Caco-2 (cell line): Measurements from ENCODE around the gene SPACA7. TPM values are rescaled to one million over a fixed set of nuclear protein-coding genes. Genes with fewer than 3 reads are reported as not detected.

ENCODE experiments used
- BruUV-seq: library from RNA; stranded (reverse); fragments of 400-500 nt; replicated peaks from 2 replicates; lab custom pipeline; 2021; lab: Mats Ljungman, UMichigan
- CTCF ChIA-PET: fragments of 300-600 bp; sonication (Branson Sonifier 250); formaldehyde crosslinking; loops from one replicate; lab custom pipeline; 2022; ENCODE audit warnings: antibody characterized with exemption; lab: Charles Lee
- POLR2A ChIA-PET: fragments of 300-600 bp; sonication (Branson Sonifier 250); formaldehyde crosslinking; loops from one replicate; lab custom pipeline; 2022; ENCODE audit warnings: antibody characterized with exemption; lab: Charles Lee
- DNase-seq, 2 experiments: peaks; one replicate each; pipeline versions ENCODE4 v3.0.0 to v3.0.0-alpha.2; 2020 to 2022
- H3K27me3 ChIP-seq: replicated peaks from 2 replicates; pipeline ENCODE4 v1.6.0; 2011; ENCODE audit warnings: low read length; ENCODE audit not compliant: control insufficient read depth, insufficient read depth
- H3K36me3 ChIP-seq: 2 replicates; pipeline ENCODE4 v1.5.1; 2011; ENCODE audit warnings: low read length; ENCODE audit not compliant: control insufficient read depth, insufficient read depth
- H3K4me1 ChIP-seq: fragments of 250-450 bp; sonication (Bioruptor Pico); 2 replicates; pipeline ENCODE4 v1.5.1; 2020; ENCODE audit warnings: mild to moderate bottlenecking
- H3K4me3 ChIP-seq: 2 replicates; pipeline ENCODE4 v1.5.1; 2011; ENCODE audit warnings: low read depth, mild to moderate bottlenecking, control low read depth, low read length
- H3K9me3 ChIP-seq: fragments of 250-450 bp; sonication (Bioruptor Pico); 2 replicates; pipeline ENCODE4 v1.5.1; 2020; ENCODE audit warnings: mild to moderate bottlenecking, moderate library complexity
- H3K27ac Mint-ChIP-seq: one replicate; pipeline ENCODE4 v1.8.0; 2022; ENCODE audit warnings: mixed read lengths; ENCODE audit not compliant: unreplicated experiment
- H3K27me3 Mint-ChIP-seq: one replicate; pipeline ENCODE4 v1.8.0; 2022; ENCODE audit warnings: mixed read lengths; ENCODE audit not compliant: insufficient read depth, unreplicated experiment
- H3K36me3 Mint-ChIP-seq: one replicate; pipeline ENCODE4 v1.8.0; 2022; ENCODE audit warnings: mild to moderate bottlenecking, mixed read lengths; ENCODE audit not compliant: insufficient read depth, unreplicated experiment
- H3K4me1 Mint-ChIP-seq: one replicate; pipeline ENCODE4 v1.8.0; 2022; ENCODE audit warnings: low read depth, mixed read lengths; ENCODE audit not compliant: unreplicated experiment
- H3K4me3 Mint-ChIP-seq: one replicate; pipeline ENCODE4 v1.8.0; 2022; ENCODE audit warnings: mild to moderate bottlenecking, moderate library complexity, mixed read lengths; ENCODE audit not compliant: unreplicated experiment
- H3K9me3 Mint-ChIP-seq: one replicate; pipeline ENCODE4 v1.8.0; 2022; ENCODE audit warnings: mixed read lengths; ENCODE audit not compliant: unreplicated experiment
- CTCF ChIP-seq, 2 experiments: fragments of 200-600 bp in 1 of 2; IDR thresholded peaks; 1 replicate in 1 of 2; 2 replicates in 1 of 2; pipeline versions ENCODE4 v1.5.1 to v1.8.0; 2011 to 2022; ENCODE audit warnings: antibody characterized with exemption in 1 of 2, control low read depth in 1 of 2, inconsistent platforms in 1 of 2, low read depth in 1 of 2, low read length in 1 of 2, mild to moderate bottlenecking in 1 of 2, moderate library complexity in 1 of 2; ENCODE audit not compliant: insufficient read depth in 1 of 2, severe bottlenecking in 1 of 2, unreplicated experiment in 1 of 2
- intact Hi-C: fragments of 100-400 bp; cut with micrococcal nuclease; formaldehyde crosslinking; loops from one replicate; pipeline ENCODE4 v1.10.0; 2022; ENCODE audit not compliant: unreplicated experiment
- total RNA-seq: library from RNA; stranded (reverse); gene quantifications from 2 replicates; pipeline ENCODE4 v1.2.3, GENCODE V29; 2022

SPACA7 gene
- total RNA-seq, 1 experiment from 2014 or later = not detected

- peaks cover 2% of the 10 kb centered on the region; the same call in 1 of the 2 replicates for H3K36me3 ChIP-seq
- intact Hi-C loops = no loop called here
- no TSS peak for BruUV-seq
- no peaks in the 10 kb centered on the region for H3K9me3 ChIP-seq
- Mint-ChIP-seq H3K27ac (no peak overlapping the region), H3K9me3 (no peaks in the 10 kb centered on the region), H3K27me3 (no peaks in the 10 kb centered on the region), H3K4me3 (no peak overlapping the region), H3K4me1 (no peaks in the 10 kb centered on the region), H3K36me3 (no peaks in the 10 kb centered on the region)
- CTCF ChIA-PET = no interaction called here
- no peak overlapping the region for H3K4me3 ChIP-seq
- DNase-seq = no peak
- TF ChIP-seq CTCF (IDR thresholded peaks at IDR 0.05; ENCODE audit: insufficient read depth in 1 of 2, low read depth in 1 of 2, low read length in 1 of 2, severe bottlenecking in 1 of 2, unreplicated experiment in 1 of 2) = no peak
- no peaks in the 10 kb centered on the region for H3K4me1 ChIP-seq
- POLR2A ChIA-PET = no interaction called here
- no peaks in the 10 kb centered on the region for H3K27me3 ChIP-seq
Measured at GRCh38 chr13:112481458-112481857, 105.3 kb downstream of the SPACA7 start.

- CTCF ChIA-PET = no interaction called here
- no peaks in the 10 kb centered on the region for H3K27me3 Mint-ChIP-seq
- H3K4me3 Mint-ChIP-seq = no peak overlapping the region
- H3K36me3 Mint-ChIP-seq = no peaks in the 10 kb centered on the region
- H3K4me1 Mint-ChIP-seq = no peaks in the 10 kb centered on the region
- H3K4me3 ChIP-seq = no peak overlapping the region
- no peak overlapping the region for H3K27ac Mint-ChIP-seq
- H3K36me3 ChIP-seq = peaks cover 2% of the 10 kb centered on the region; the same call in 1 of the 2 replicates
- DNase-seq = no peak
- H3K27me3 ChIP-seq = no peaks in the 10 kb centered on the region
- BruUV-seq = no TSS peak
- POLR2A ChIA-PET = no interaction called here
- TF ChIP-seq CTCF (IDR thresholded peaks at IDR 0.05; ENCODE audit: insufficient read depth in 1 of 2, low read depth in 1 of 2, low read length in 1 of 2, severe bottlenecking in 1 of 2, unreplicated experiment in 1 of 2) = no peak
- H3K9me3 Mint-ChIP-seq = no peaks in the 10 kb centered on the region
- intact Hi-C loops = no loop called here
- H3K4me1 ChIP-seq = no peaks in the 10 kb centered on the region
- no peaks in the 10 kb centered on the region for H3K9me3 ChIP-seq
Measured at GRCh38 chr13:112483299-112483698, 107.1 kb downstream of the SPACA7 start.

Other genes starting within 250 kb of the SPACA7 start
- gene TUBGCP3, start 211.8 kb downstream of the SPACA7 start, total RNA-seq = 51.1 and 55.7 TPM in 2 replicates